Measurements from ENCODE around the gene CUL2.

GRCh38 chr10:35004651-35005050, 85.5 kb downstream of the CUL2 start:
- no peak for TF ChIP-seq CTCF (IDR thresholded peaks at IDR 0.05)
- no peak for TF ChIP-seq EP300 (IDR thresholded peaks at IDR 0.05)
- no peak for TF ChIP-seq POLR2A (IDR thresholded peaks at IDR 0.05)
